Gastrocnemius medialis (tissue), 4 donors: ENCODE measurements around the gene STIM1.

Source experiments
- CTCF ChIP-seq, 5 experiments: fragments of 450-650 bp in 3 of 5; fragments of 200-600 bp in 2 of 5; sonication (generic) in 2 of 5; IDR thresholded peaks in 4 of 5; conservative IDR thresholded peaks in 1 of 5; 1 replicate in 4 of 5; 2 replicates in 1 of 5; pipeline ENCODE4 v1.5.1; 2016 to 2019; ENCODE audit warnings: antibody characterized with exemption in 5 of 5, mild to moderate bottlenecking in 3 of 5, moderate library complexity in 3 of 5
- POLR2A ChIP-seq, 2 donors: fragments of 450-650 bp; IDR thresholded peaks; one replicate each; pipeline ENCODE4 v1.6.1; 2017; ENCODE audit warnings: antibody characterized with exemption in 2 of 2, mild to moderate bottlenecking in 2 of 2, moderate library complexity in 2 of 2

DNA sequence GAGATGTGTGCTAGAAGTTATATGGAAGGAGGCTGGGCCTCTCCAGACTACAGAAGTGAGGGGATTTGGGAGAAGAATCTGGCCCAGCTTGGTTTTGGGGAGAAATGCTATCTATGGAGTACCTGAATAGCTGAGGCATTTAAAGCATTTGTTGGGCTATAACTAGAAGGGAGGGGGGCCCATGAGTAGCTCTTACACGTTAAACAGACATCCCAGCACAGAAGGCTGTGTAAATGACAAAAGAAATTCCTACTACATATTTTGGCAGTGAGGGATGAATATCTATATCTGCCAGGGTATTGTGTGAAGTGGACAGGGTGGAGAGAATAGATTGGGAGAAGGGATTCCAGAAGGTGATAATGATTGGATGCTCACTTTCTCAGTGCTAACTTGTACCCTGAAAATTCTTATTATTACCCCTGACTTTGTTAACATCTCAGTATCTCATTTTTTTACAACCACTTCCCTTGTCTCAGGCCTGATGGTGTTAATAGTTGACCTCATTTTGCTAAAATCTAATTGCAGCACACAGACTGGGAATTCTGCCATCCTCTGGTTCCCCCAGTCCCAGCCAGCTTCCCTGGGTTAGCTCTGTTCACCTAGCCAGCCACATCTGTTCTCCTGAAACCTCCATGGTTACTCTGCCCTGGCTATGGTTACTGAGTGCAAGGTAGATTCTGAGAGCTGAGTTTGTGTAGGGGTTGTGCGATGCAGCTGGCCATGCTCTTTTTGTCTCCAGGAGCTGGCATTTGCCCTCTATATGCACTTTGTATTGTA, 210.3 kb downstream of the STIM1 start:
- TF ChIP-seq CTCF (IDR thresholded peaks at IDR 0.05 in 4 of 5, conservative IDR thresholded peaks at IDR 0.05 in 1 of 5) (no peak), POLR2A (IDR thresholded peaks at IDR 0.05) (no peak)
